Measurements from ENCODE around the gene CCDC157.

- TF ChIP-seq CTCF (IDR thresholded peaks at IDR 0.05; ENCODE audit: low read length): no peak
- TF ChIP-seq EZH2 (IDR thresholded peaks at IDR 0.05; ENCODE audit: borderline replicate concordance, low read length): no peak
Measured at GRCh38 chr22:30347255-30347892, 9.4 kb upstream of the CCDC157 start.
